DMS79 (cell line): ENCODE data around the gene PRMT5.
"Not testable (repeated sequence)": the region's sequence is repeated elsewhere in the genome, so short reads cannot be mapped to it uniquely, and the experiment has no call there.

Experiments
- DNase-seq: peaks from one replicate; lab custom pipeline; 2025; lab: John Stamatoyannopoulos, UW

Gene PRMT5

GRCh38 chr14:22929104-22929960, at the start of gene PRMT5:
TSS of gene PRMT5 (minus strand) at chr14:22929376. CDS start at chr14:22929361, 15 bp downstream.
- peak; percentile 100 for DNase-seq

- DNase-seq, result no peak
Measured at GRCh38 chr14:22978487-22978837, 49.3 kb upstream of the PRMT5 start.

GRCh38 chr14:22977684-22978486, 48.7 kb upstream of the PRMT5 start:
- peak; percentile 49 for DNase-seq

- no peak for DNase-seq
Measured at GRCh38 chr14:22977434-22977683, 48.2 kb upstream of the PRMT5 start.

GRCh38 chr14:22976620-22977433, 47.7 kb upstream of the PRMT5 start:
- DNase-seq, result peak; percentile 25

GRCh38 chr14:22974530-22975313, 45.5 kb upstream of the PRMT5 start:
- DNase-seq, result no peak

- peak; percentile 27 for DNase-seq
Measured at GRCh38 chr14:22973217-22974032, 44.2 kb upstream of the PRMT5 start.

GRCh38 chr14:22972313-22972930, 43.2 kb upstream of the PRMT5 start:
- no peak for DNase-seq

GRCh38 chr14:22971152-22971551, 42.0 kb upstream of the PRMT5 start:
- DNase-seq, result no peak

GRCh38 chr14:22966783-22967269, 37.6 kb upstream of the PRMT5 start:
- no peak for DNase-seq

- DNase-seq, result not testable (repeated sequence)
Measured at GRCh38 chr14:22965916-22966782, 37.0 kb upstream of the PRMT5 start.

- DNase-seq, result no peak
Measured at GRCh38 chr14:22962061-22962676, 33.0 kb upstream of the PRMT5 start.

- DNase-seq, result no peak
Measured at GRCh38 chr14:22955702-22956569, 26.8 kb upstream of the PRMT5 start.

GRCh38 chr14:22952418-22952817, 23.2 kb upstream of the PRMT5 start:
- DNase-seq, result no peak

GRCh38 chr14:22951795-22952194, 22.6 kb upstream of the PRMT5 start:
- DNase-seq, result not testable (repeated sequence)

- DNase-seq, result no peak
Measured at GRCh38 chr14:22945642-22946041, 16.5 kb upstream of the PRMT5 start.

- DNase-seq, result no peak
Measured at GRCh38 chr14:22939684-22940083, 10.5 kb upstream of the PRMT5 start.

GRCh38 chr14:22935156-22935555, 6.0 kb upstream of the PRMT5 start:
- DNase-seq, result no peak
